ENCODE measurements around the gene POLN. TPM values are rescaled to one million over a fixed set of nuclear protein-coding genes. Genes with fewer than 3 reads are reported as not detected.
A peak's percentile ranks its signal among the peaks of the same experiment; 100 is the strongest.

Gene POLN
- total and polyA plus RNA-seq, 2 experiments from 2014 or later, result 1.8 to 4.0 TPM

DNA sequence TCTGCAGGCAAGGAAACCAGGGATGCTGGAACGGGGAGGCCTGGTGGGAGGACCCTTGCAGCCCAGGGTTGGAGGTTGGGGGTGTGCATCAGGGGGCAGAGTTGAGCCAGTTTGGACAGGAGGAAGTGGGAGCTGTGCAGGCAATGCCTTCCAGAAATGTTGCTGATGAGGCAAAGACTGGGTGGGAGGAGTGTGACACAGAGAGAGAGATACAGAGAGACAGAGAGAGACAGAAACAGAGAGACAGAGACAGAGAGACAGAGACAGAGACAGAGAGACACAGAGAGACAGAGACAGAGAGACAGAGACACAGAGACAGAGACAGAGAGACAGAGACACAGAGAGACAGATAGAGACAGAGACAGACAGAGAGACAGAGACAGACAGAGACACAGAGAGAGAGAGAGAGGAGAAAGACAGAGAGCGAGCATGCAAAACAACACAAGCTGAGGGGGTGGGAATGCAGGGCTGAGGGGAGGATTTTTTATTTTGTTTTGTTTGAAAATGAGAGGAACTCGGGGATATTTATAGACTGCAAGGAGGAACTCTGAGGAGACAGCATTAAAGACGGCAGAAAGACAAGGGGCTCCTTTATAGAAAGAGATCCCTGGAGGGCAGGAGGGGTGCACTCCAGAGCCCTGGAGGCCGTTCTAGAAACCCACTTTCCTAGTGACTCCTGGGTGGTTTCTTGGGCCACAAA lies 1.9 kb upstream of the POLN start:
- no peak overlapping the region for H3K27ac ChIP-seq (ENCODE audit: low read depth)
- H3K27ac Mint-ChIP-seq, result no peak overlapping the region
- H3K36me3 Mint-ChIP-seq (ENCODE audit: low read depth), result peaks cover 17% of the 10 kb centered on the region
- no peaks in the 10 kb centered on the region; the same call in 1 of the 2 replicates for H3K36me3 ChIP-seq (ENCODE audit: insufficient read depth)
- H3K4me3 Mint-ChIP-seq, result no peak overlapping the region
- TF ChIP-seq NANOG (IDR thresholded peaks at IDR 0.05; ENCODE audit: borderline replicate concordance) (no peak), STAT1 (IDR thresholded peaks at IDR 0.05; ENCODE audit: unreplicated experiment) (no peak), JUNB (IDR thresholded peaks at IDR 0.05; ENCODE audit: unreplicated experiment) (no peak)
- TF ChIP-seq, protein P1, sequence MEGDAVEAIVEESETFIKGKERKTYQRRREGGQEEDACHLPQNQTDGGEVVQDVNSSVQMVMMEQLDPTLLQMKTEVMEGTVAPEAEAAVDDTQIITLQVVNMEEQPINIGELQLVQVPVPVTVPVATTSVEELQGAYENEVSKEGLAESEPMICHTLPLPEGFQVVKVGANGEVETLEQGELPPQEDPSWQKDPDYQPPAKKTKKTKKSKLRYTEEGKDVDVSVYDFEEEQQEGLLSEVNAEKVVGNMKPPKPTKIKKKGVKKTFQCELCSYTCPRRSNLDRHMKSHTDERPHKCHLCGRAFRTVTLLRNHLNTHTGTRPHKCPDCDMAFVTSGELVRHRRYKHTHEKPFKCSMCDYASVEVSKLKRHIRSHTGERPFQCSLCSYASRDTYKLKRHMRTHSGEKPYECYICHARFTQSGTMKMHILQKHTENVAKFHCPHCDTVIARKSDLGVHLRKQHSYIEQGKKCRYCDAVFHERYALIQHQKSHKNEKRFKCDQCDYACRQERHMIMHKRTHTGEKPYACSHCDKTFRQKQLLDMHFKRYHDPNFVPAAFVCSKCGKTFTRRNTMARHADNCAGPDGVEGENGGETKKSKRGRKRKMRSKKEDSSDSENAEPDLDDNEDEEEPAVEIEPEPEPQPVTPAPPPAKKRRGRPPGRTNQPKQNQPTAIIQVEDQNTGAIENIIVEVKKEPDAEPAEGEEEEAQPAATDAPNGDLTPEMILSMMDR (conservative IDR thresholded peaks at IDR 0.05; ENCODE audit: low read depth in 2 of 2), result peak; percentile 29 to 46
- peaks cover 19% of the 10 kb centered on the region for H3K4me1 Mint-ChIP-seq
- H2AFZ ChIP-seq, result no peak overlapping the region
- peaks cover 16% of the 10 kb centered on the region for H4K20me1 ChIP-seq (replicated peaks; ENCODE audit: insufficient read depth)
- H3K27me3 ChIP-seq (ENCODE audit: insufficient read depth), result no peaks in the 10 kb centered on the region
- H3K9me2 ChIP-seq (ENCODE audit: insufficient read depth), result no peaks in the 10 kb centered on the region
- no peak overlapping the region for H3K4me3 ChIP-seq
- H3K4me1 ChIP-seq (ENCODE audit: insufficient read depth), result peaks cover 21% of the 10 kb centered on the region
- H3K4me2 ChIP-seq, result no peak overlapping the region
- H3K79me2 ChIP-seq (replicated peaks; ENCODE audit: insufficient read depth), result peaks cover 27% of the 10 kb centered on the region
- no peak for ATAC-seq
- H3F3A ChIP-seq (replicated peaks; ENCODE audit: low read depth), result no peaks in the 10 kb centered on the region
- no peak for DNase-seq (ENCODE audit: low spot score)
- H3K27me3 Mint-ChIP-seq (ENCODE audit: insufficient read depth, low read depth, poor library complexity), result peaks cover 8% of the 10 kb centered on the region
- H3K9me3 Mint-ChIP-seq, result peaks cover 24% of the 10 kb centered on the region

DNA sequence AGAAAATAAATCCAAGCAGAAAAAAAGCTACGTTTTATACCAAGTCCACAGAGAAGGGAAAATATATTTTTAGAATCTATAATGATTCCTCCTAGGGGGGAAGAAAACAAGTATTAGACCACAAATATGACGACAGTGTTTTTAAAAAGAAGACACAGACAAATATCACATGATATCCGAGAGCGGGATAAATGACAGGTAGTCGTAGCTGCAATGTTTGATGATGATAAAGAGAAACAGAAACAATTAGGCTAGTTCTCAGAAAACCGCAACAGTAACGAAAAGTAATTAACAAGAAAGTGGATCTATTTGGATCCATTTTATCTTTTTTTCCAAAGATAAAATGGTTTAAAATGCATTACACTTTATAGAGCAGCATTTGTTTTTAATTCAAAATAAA lies 918 bp downstream of the POLN start:
- H3K4me2 ChIP-seq, result peak overlapping the region; percentile 81
- no peaks in the 10 kb centered on the region for H3F3A ChIP-seq (replicated peaks; ENCODE audit: low read depth)
- Mint-ChIP-seq H3K27ac (no peak overlapping the region), H3K27me3 (ENCODE audit: insufficient read depth, low read depth, poor library complexity) (peaks cover 8% of the 10 kb centered on the region), H3K4me1 (peaks cover 25% of the 10 kb centered on the region), H3K36me3 (ENCODE audit: low read depth) (peaks cover 25% of the 10 kb centered on the region), H3K4me3 (peak overlapping the region; percentile 92), H3K9me3 (peaks cover 24% of the 10 kb centered on the region)
- H3K4me3 ChIP-seq, result peak overlapping the region; percentile 86
- H3K27me3 ChIP-seq (ENCODE audit: insufficient read depth), result no peaks in the 10 kb centered on the region
- no peak overlapping the region for H3K27ac ChIP-seq (ENCODE audit: low read depth)
- H3K4me1 ChIP-seq (ENCODE audit: insufficient read depth), result peaks cover 22% of the 10 kb centered on the region
- H4K20me1 ChIP-seq (replicated peaks; ENCODE audit: insufficient read depth), result peaks cover 27% of the 10 kb centered on the region
- no peak overlapping the region for H2AFZ ChIP-seq
- ATAC-seq (no peak), DNase-seq (ENCODE audit: low spot score) (no peak)
- peaks cover 5% of the 10 kb centered on the region; the same call in 1 of the 2 replicates for H3K36me3 ChIP-seq (ENCODE audit: insufficient read depth)
- H3K79me2 ChIP-seq (replicated peaks; ENCODE audit: insufficient read depth), result peaks cover 46% of the 10 kb centered on the region
- TF ChIP-seq ZNF114 (CRISPR knock-in tag; IDR thresholded peaks at IDR 0.05), result no peak
- TF ChIP-seq EZH2phosphoT487 (IDR thresholded peaks at IDR 0.05; ENCODE audit: unreplicated experiment), result no peak
- no peaks in the 10 kb centered on the region for H3K9me2 ChIP-seq (ENCODE audit: insufficient read depth)

DNA sequence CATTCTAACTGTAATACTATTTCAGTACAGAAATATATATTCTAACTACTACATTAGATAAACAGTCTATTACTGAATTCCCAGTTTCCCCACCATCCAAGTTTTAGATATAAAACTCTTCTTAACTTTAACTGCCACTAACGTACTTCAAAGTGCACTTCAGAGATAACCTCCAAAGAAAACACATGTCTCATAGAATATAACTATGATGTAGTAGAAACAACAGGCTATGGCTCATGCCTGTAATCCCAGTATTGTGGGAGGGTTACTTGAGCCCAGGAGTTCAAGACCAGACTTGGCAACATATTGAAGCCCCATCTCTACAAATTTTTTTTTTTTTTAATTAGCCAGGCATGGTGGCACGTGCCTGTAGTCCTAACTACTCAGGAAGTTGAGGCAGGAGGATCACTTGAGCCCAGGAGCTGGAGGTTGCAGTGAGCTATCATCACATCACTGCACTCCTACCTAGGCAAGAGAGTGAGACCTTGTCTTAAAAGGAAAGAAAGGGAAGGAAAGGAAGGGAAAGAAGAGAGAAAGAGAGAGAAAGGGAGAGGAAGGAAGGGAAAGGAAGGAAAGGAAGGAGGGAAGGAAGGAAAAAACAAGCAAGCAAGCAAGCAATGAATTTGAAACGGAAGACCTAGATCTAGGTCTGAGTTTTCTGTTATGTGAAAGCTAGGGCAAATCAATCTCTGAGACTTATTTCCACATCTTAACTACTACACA lies 4.8 kb downstream of the POLN start:
- ATAC-seq (no peak), DNase-seq (ENCODE audit: low spot score) (no peak)
- peaks cover 14% of the 10 kb centered on the region; the same call in 1 of the 2 replicates for H3K36me3 ChIP-seq (ENCODE audit: insufficient read depth)
- no peak overlapping the region for H3K4me3 ChIP-seq
- peaks cover 22% of the 10 kb centered on the region for H3K4me1 ChIP-seq (ENCODE audit: insufficient read depth)
- H3K4me3 Mint-ChIP-seq, result no peak overlapping the region
- H3K4me1 Mint-ChIP-seq, result peaks cover 25% of the 10 kb centered on the region
- H3F3A ChIP-seq (replicated peaks; ENCODE audit: low read depth), result no peaks in the 10 kb centered on the region
- peaks cover 3% of the 10 kb centered on the region for H3K27me3 Mint-ChIP-seq (ENCODE audit: insufficient read depth, low read depth, poor library complexity)
- peaks cover 17% of the 10 kb centered on the region; the same call in 2 of the 3 replicates for H3K36me3 Mint-ChIP-seq (ENCODE audit: low read depth)
- no peak overlapping the region for H3K4me2 ChIP-seq
- no peak overlapping the region for H3K27ac ChIP-seq (ENCODE audit: low read depth)
- no peaks in the 10 kb centered on the region for H3K9me2 ChIP-seq (ENCODE audit: insufficient read depth)
- H3K9me3 Mint-ChIP-seq, result no peaks in the 10 kb centered on the region
- no peaks in the 10 kb centered on the region for H3K27me3 ChIP-seq (ENCODE audit: insufficient read depth)
- H3K79me2 ChIP-seq (replicated peaks; ENCODE audit: insufficient read depth), result peaks cover 51% of the 10 kb centered on the region
- no peak overlapping the region for H2AFZ ChIP-seq
- H3K27ac Mint-ChIP-seq, result no peak overlapping the region
- peaks cover 27% of the 10 kb centered on the region for H4K20me1 ChIP-seq (replicated peaks; ENCODE audit: insufficient read depth)
- TF ChIP-seq, protein P1 (conservative IDR thresholded peaks at IDR 0.05; ENCODE audit: low read depth in 2 of 2), result no peak
